IPS-11a (cell line): ENCODE measurements around the gene SCML2.
"Not testable (repeated sequence)": the region's sequence is repeated elsewhere in the genome, so short reads cannot be mapped to it uniquely, and the experiment has no call there.

ENCODE experiments used
- H3K4me3 ChIP-seq: one replicate; pipeline ENCODE4 v1.5.1; 2013; ENCODE audit warnings: low read depth, low read length, control low read depth

The SCML2 gene

GRCh38 chrX:18271725-18272124 is 82.8 kb downstream of the SCML2 start:
- H3K4me3 ChIP-seq = no peak overlapping the region

- H3K4me3 ChIP-seq = no peak overlapping the region
Observed at GRCh38 chrX:18271309-18271708, 83.2 kb downstream of the SCML2 start.

GRCh38 chrX:18255059-18255458 is 99.4 kb downstream of the SCML2 start:
- H3K4me3 ChIP-seq = no peak overlapping the region

- H3K4me3 ChIP-seq = no peak overlapping the region
Observed at GRCh38 chrX:18252644-18253359, 101.7 kb downstream of the SCML2 start.

- H3K4me3 ChIP-seq = not testable (repeated sequence)
Observed at GRCh38 chrX:18229646-18230045, 124.8 kb downstream of the SCML2 start.

GRCh38 chrX:18228069-18228468 is 126.4 kb downstream of the SCML2 start:
- H3K4me3 ChIP-seq = no peak overlapping the region

- no peak overlapping the region for H3K4me3 ChIP-seq
Observed at GRCh38 chrX:18227458-18227857, 127.0 kb downstream of the SCML2 start.

GRCh38 chrX:18220786-18221185 is 133.7 kb downstream of the SCML2 start, which contains the start of gene BEND2:
BEND2 (minus strand) TSS chrX:18220886; CDS start chrX:18220750, 136 bp downstream.
- H3K4me3 ChIP-seq = no peak within 1 kb of the TSS

- no peak overlapping the region for H3K4me3 ChIP-seq
Observed at GRCh38 chrX:18210470-18210869, 144.0 kb downstream of the SCML2 start.

GRCh38 chrX:18206657-18207056 is 147.8 kb downstream of the SCML2 start:
- no peak overlapping the region for H3K4me3 ChIP-seq

GRCh38 chrX:18203631-18204030 is 150.9 kb downstream of the SCML2 start:
- no peak overlapping the region for H3K4me3 ChIP-seq

GRCh38 chrX:18194688-18195087 is 159.8 kb downstream of the SCML2 start:
- H3K4me3 ChIP-seq = no peak overlapping the region
